PFSK-1 (cell line): Measurements from ENCODE around the gene CSE1L.

Experiments
- FOXP2 ChIP-seq: optimal IDR thresholded peaks from 2 replicates; pipeline ENCODE3; 2011; ENCODE audit warnings: borderline replicate concordance, control low read depth, inconsistent platforms; ENCODE audit not compliant: insufficient read depth; ENCODE audit errors: extremely low read length, extremely low read depth
- TAF1 ChIP-seq: IDR thresholded peaks from 2 replicates; pipeline ENCODE4 v1.6.1; 2012; ENCODE audit warnings: low read length, control low read depth, borderline replicate concordance; ENCODE audit not compliant: insufficient read depth

DNA sequence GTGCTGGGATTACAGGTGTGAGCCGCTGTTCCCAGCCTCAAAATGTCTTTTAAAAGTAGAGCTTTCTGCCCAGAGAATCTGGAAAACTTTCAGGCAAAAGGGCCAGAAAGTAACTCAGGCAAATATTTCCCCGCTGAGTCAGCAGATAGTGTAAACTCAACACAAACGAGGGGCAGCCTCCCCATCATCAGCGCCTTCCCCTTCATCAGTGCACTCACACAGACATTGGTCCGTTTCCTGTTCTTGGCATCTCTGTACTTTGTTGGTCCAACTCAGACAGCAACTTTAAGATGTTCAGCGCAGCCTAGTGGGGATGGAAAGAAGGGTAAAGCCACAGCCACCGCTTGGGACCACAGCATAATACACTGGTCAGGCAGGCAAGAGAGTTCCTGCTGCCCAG is 69.5 kb downstream of the CSE1L start:
- TF ChIP-seq TAF1: no peak
- no peak for TF ChIP-seq FOXP2
